Amniotic epithelial cell (primary cell): Measurements from ENCODE around the gene CELSR1.
"Not testable (repeated sequence)": the region's sequence is repeated elsewhere in the genome, so short reads cannot be mapped to it uniquely, and the experiment has no call there.

Experiments used
- DNase-seq: peaks from one replicate; pipeline ENCODE4 v3.0.0-alpha.2; 2010; ENCODE audit warnings: low read depth

CELSR1 gene

GRCh38 chr22:46533070-46533833, 4.2 kb downstream of the CELSR1 start:
- DNase-seq = no peak

- DNase-seq = no peak
Observed at GRCh38 chr22:46532416-46532815, 5.0 kb downstream of the CELSR1 start.

GRCh38 chr22:46531581-46532175, 5.7 kb downstream of the CELSR1 start:
- DNase-seq = no peak

- peak; percentile 95 for DNase-seq
Observed at GRCh38 chr22:46528121-46528610, 9.3 kb downstream of the CELSR1 start.

- DNase-seq = no peak
Observed at GRCh38 chr22:46526244-46526839, 11.1 kb downstream of the CELSR1 start.

- no peak for DNase-seq
Observed at GRCh38 chr22:46525389-46526243, 11.8 kb downstream of the CELSR1 start.

GRCh38 chr22:46524203-46524740, 13.1 kb downstream of the CELSR1 start:
- no peak for DNase-seq

GRCh38 chr22:46522797-46523196, 14.6 kb downstream of the CELSR1 start:
- peak; percentile 34 for DNase-seq

GRCh38 chr22:46521994-46522393, 15.4 kb downstream of the CELSR1 start:
- DNase-seq = no peak

- DNase-seq = no peak
Observed at GRCh38 chr22:46520880-46521279, 16.5 kb downstream of the CELSR1 start.

- DNase-seq = no peak
Observed at GRCh38 chr22:46519377-46519776, 18.0 kb downstream of the CELSR1 start.

GRCh38 chr22:46518542-46519325, 18.7 kb downstream of the CELSR1 start:
- no peak for DNase-seq

- DNase-seq = no peak
Observed at GRCh38 chr22:46518038-46518437, 19.4 kb downstream of the CELSR1 start.

- DNase-seq = no peak
Observed at GRCh38 chr22:46517255-46517761, 20.1 kb downstream of the CELSR1 start.

- no peak for DNase-seq
Observed at GRCh38 chr22:46516638-46517037, 20.8 kb downstream of the CELSR1 start.

GRCh38 chr22:46516112-46516487, 21.3 kb downstream of the CELSR1 start:
- DNase-seq = not testable (repeated sequence)

GRCh38 chr22:46515208-46516111, 22.0 kb downstream of the CELSR1 start:
- peak; percentile 20 for DNase-seq

GRCh38 chr22:46514592-46515207, 22.7 kb downstream of the CELSR1 start:
- DNase-seq = peak; percentile 23

- DNase-seq = no peak
Observed at GRCh38 chr22:46513908-46514550, 23.4 kb downstream of the CELSR1 start.
